T-helper 2 cell treated with Interferon-gamma antibody and Interleukin-4, amounts not matched to agents 5 μg/mL and 100 μg/mL, for 36 hours (primary cell): ENCODE data around the gene OR10A2.
"Not testable (repeated sequence)": the region's sequence is repeated elsewhere in the genome, so short reads cannot be mapped to it uniquely, and the experiment has no call there.

Experiments
- DNase-seq: peaks from one replicate; pipeline ENCODE4 v3.0.0; 2021; ENCODE audit warnings: low spot score
- H3K27ac Mint-ChIP-seq: one replicate; pipeline ENCODE4 v1.8.0; 2021; ENCODE audit warnings: mild to moderate bottlenecking, mixed read lengths
- H3K27me3 Mint-ChIP-seq: one replicate; pipeline ENCODE4 v1.8.0; 2021; ENCODE audit warnings: low read depth, mixed read lengths
- H3K36me3 Mint-ChIP-seq: one replicate; pipeline ENCODE4 v1.8.0; 2021; ENCODE audit warnings: low read depth, mixed read lengths
- H3K4me1 Mint-ChIP-seq: one replicate; pipeline ENCODE4 v1.8.0; 2021; ENCODE audit warnings: low read depth, mixed read lengths
- H3K4me3 Mint-ChIP-seq: one replicate; pipeline ENCODE4 v1.8.0; 2022; ENCODE audit warnings: mild to moderate bottlenecking, moderate library complexity, mixed read lengths
- H3K9me3 Mint-ChIP-seq: one replicate; pipeline ENCODE4 v1.8.0; 2021; ENCODE audit warnings: mixed read lengths

The OR10A2 gene

GRCh38 chr11:6855971-6856541 lies 6.8 kb upstream of the OR10A2 start:
- H3K4me1 Mint-ChIP-seq, result peaks cover 10% of the 10 kb centered on the region
- no peak overlapping the region for H3K27ac Mint-ChIP-seq
- no peak for DNase-seq
- H3K4me3 Mint-ChIP-seq, result no peak overlapping the region
- no peaks in the 10 kb centered on the region for H3K36me3 Mint-ChIP-seq
- H3K27me3 Mint-ChIP-seq, result no peaks in the 10 kb centered on the region
- H3K9me3 Mint-ChIP-seq, result peaks cover 15% of the 10 kb centered on the region

- H3K27ac Mint-ChIP-seq, result no peak overlapping the region
- peaks cover 13% of the 10 kb centered on the region for H3K9me3 Mint-ChIP-seq
- H3K27me3 Mint-ChIP-seq, result peaks cover 3% of the 10 kb centered on the region
- peaks cover 10% of the 10 kb centered on the region for H3K4me1 Mint-ChIP-seq
- DNase-seq, result no peak
- peak overlapping the region; percentile 3 for H3K4me3 Mint-ChIP-seq
- H3K36me3 Mint-ChIP-seq, result no peaks in the 10 kb centered on the region
Observed at GRCh38 chr11:6856871-6857270, 6.0 kb upstream of the OR10A2 start.

GRCh38 chr11:6864438-6864837 lies 1.6 kb downstream of the OR10A2 start:
- Mint-ChIP-seq H3K27me3 (peaks cover 4% of the 10 kb centered on the region), H3K4me1 (no peaks in the 10 kb centered on the region), H3K4me3 (no peak overlapping the region), H3K36me3 (no peaks in the 10 kb centered on the region), H3K27ac (no peak overlapping the region), H3K9me3 (peaks cover 3% of the 10 kb centered on the region)
- DNase-seq, result no peak

- Mint-ChIP-seq H3K4me3 (no peak overlapping the region), H3K9me3 (no peaks in the 10 kb centered on the region), H3K36me3 (no peaks in the 10 kb centered on the region), H3K27me3 (peaks cover 2% of the 10 kb centered on the region), H3K27ac (no peak overlapping the region), H3K4me1 (no peaks in the 10 kb centered on the region)
- DNase-seq, result no peak
Observed at GRCh38 chr11:6871278-6871677, 8.4 kb downstream of the OR10A2 start.

GRCh38 chr11:6875761-6876160 lies 12.9 kb downstream of the OR10A2 start:
- Mint-ChIP-seq H3K4me1 (no peaks in the 10 kb centered on the region), H3K27ac (no peak overlapping the region), H3K27me3 (no peaks in the 10 kb centered on the region), H3K36me3 (no peaks in the 10 kb centered on the region), H3K9me3 (no peaks in the 10 kb centered on the region), H3K4me3 (no peak overlapping the region)
- no peak for DNase-seq

GRCh38 chr11:6876325-6876724 lies 13.5 kb downstream of the OR10A2 start, which contains the start of gene OR10A4:
Gene OR10A4, plus strand, starts transcription at chr11:6876625. Its CDS starts 23 bp downstream, at chr11:6876648.
- no peak within 1 kb of the TSS for H3K4me3 Mint-ChIP-seq
- H3K36me3 Mint-ChIP-seq, result no peaks in the 10 kb centered on the region
- peaks cover 3% of the 10 kb centered on the region for H3K27me3 Mint-ChIP-seq
- DNase-seq, result no peak
- no peaks in the 10 kb centered on the region for H3K9me3 Mint-ChIP-seq
- no peaks in the 10 kb centered on the region for H3K4me1 Mint-ChIP-seq
- H3K27ac Mint-ChIP-seq, result no peak within 1 kb of the TSS

GRCh38 chr11:6876914-6877313 lies 14.1 kb downstream of the OR10A2 start:
- DNase-seq, result no peak
- Mint-ChIP-seq H3K36me3 (no peaks in the 10 kb centered on the region), H3K9me3 (no peaks in the 10 kb centered on the region), H3K27me3 (peaks cover 4% of the 10 kb centered on the region), H3K27ac (no peak overlapping the region), H3K4me3 (no peak overlapping the region), H3K4me1 (no peaks in the 10 kb centered on the region)

GRCh38 chr11:6882751-6883150 lies 19.9 kb downstream of the OR10A2 start:
- DNase-seq, result no peak
- H3K9me3 Mint-ChIP-seq, result no peaks in the 10 kb centered on the region
- H3K27me3 Mint-ChIP-seq, result peaks cover 20% of the 10 kb centered on the region
- no peaks in the 10 kb centered on the region for H3K36me3 Mint-ChIP-seq
- no peak overlapping the region for H3K4me3 Mint-ChIP-seq
- no peaks in the 10 kb centered on the region for H3K4me1 Mint-ChIP-seq
- H3K27ac Mint-ChIP-seq, result no peak overlapping the region

- H3K36me3 Mint-ChIP-seq, H3K4me1 Mint-ChIP-seq, H3K4me3 Mint-ChIP-seq, H3K9me3 Mint-ChIP-seq, H3K27ac Mint-ChIP-seq, DNase-seq: not testable (repeated sequence)
- H3K27me3 Mint-ChIP-seq, result peaks cover 17% of the 10 kb centered on the region
Observed at GRCh38 chr11:6887711-6888110, 24.9 kb downstream of the OR10A2 start.

GRCh38 chr11:6888830-6889229 lies 26.0 kb downstream of the OR10A2 start:
- H3K27me3 Mint-ChIP-seq, result peaks cover 17% of the 10 kb centered on the region
- DNase-seq, result no peak
- H3K4me1 Mint-ChIP-seq, result no peaks in the 10 kb centered on the region
- H3K9me3 Mint-ChIP-seq, result no peaks in the 10 kb centered on the region
- H3K4me3 Mint-ChIP-seq, result no peak overlapping the region
- H3K36me3 Mint-ChIP-seq, result no peaks in the 10 kb centered on the region
- no peak overlapping the region for H3K27ac Mint-ChIP-seq

GRCh38 chr11:6889835-6890234 lies 27.0 kb downstream of the OR10A2 start:
- no peaks in the 10 kb centered on the region for H3K36me3 Mint-ChIP-seq

GRCh38 chr11:6892400-6892799 lies 29.5 kb downstream of the OR10A2 start, which contains the start of gene OR2D2:
Gene OR2D2, minus strand, starts transcription at chr11:6892500. Its CDS starts 0 bp downstream, at chr11:6892500.
- no peak for DNase-seq
- H3K9me3 Mint-ChIP-seq, result no peaks in the 10 kb centered on the region
- no peaks in the 10 kb centered on the region for H3K4me1 Mint-ChIP-seq
- H3K4me3 Mint-ChIP-seq, result no peak within 1 kb of the TSS
- H3K27ac Mint-ChIP-seq, result no peak within 1 kb of the TSS
- H3K36me3 Mint-ChIP-seq, result no peaks in the 10 kb centered on the region
- H3K27me3 Mint-ChIP-seq, result peaks cover 9% of the 10 kb centered on the region

More at GRCh38 chr11:6889835-6890234, 27.0 kb downstream of the OR10A2 start:
- H3K9me3 Mint-ChIP-seq, result no peaks in the 10 kb centered on the region
- H3K4me1 Mint-ChIP-seq, result no peaks in the 10 kb centered on the region
- DNase-seq, result no peak
- H3K4me3 Mint-ChIP-seq, result no peak overlapping the region
- peaks cover 10% of the 10 kb centered on the region for H3K27me3 Mint-ChIP-seq
- no peak overlapping the region for H3K27ac Mint-ChIP-seq

GRCh38 chr11:6894097-6894496 lies 31.2 kb downstream of the OR10A2 start:
- no peaks in the 10 kb centered on the region for H3K9me3 Mint-ChIP-seq
- peaks cover 9% of the 10 kb centered on the region for H3K27me3 Mint-ChIP-seq
- no peaks in the 10 kb centered on the region for H3K36me3 Mint-ChIP-seq
- H3K4me1 Mint-ChIP-seq, result no peaks in the 10 kb centered on the region
- no peak overlapping the region for H3K4me3 Mint-ChIP-seq
- DNase-seq, result no peak
- H3K27ac Mint-ChIP-seq, result no peak overlapping the region

GRCh38 chr11:6895010-6895409 lies 32.2 kb downstream of the OR10A2 start:
- H3K9me3 Mint-ChIP-seq, result no peaks in the 10 kb centered on the region
- peaks cover 9% of the 10 kb centered on the region for H3K27me3 Mint-ChIP-seq
- DNase-seq, result no peak

GRCh38 chr11:6898911-6899310 lies 36.1 kb downstream of the OR10A2 start:
- Mint-ChIP-seq H3K4me1 (no peaks in the 10 kb centered on the region), H3K36me3 (no peaks in the 10 kb centered on the region), H3K27ac (no peak overlapping the region), H3K9me3 (no peaks in the 10 kb centered on the region), H3K27me3 (no peaks in the 10 kb centered on the region), H3K4me3 (no peak overlapping the region)
- DNase-seq, result no peak

More at GRCh38 chr11:6895010-6895409, 32.2 kb downstream of the OR10A2 start:
- H3K27ac Mint-ChIP-seq, result no peak overlapping the region
- no peaks in the 10 kb centered on the region for H3K4me1 Mint-ChIP-seq
- no peaks in the 10 kb centered on the region for H3K36me3 Mint-ChIP-seq
- H3K4me3 Mint-ChIP-seq, result no peak overlapping the region
